ENCODE results near the gene NEURL3.
"Not testable (repeated sequence)": the region's sequence is repeated elsewhere in the genome, so short reads cannot be mapped to it uniquely, and the experiment has no call there.

NEURL3 gene

DNA sequence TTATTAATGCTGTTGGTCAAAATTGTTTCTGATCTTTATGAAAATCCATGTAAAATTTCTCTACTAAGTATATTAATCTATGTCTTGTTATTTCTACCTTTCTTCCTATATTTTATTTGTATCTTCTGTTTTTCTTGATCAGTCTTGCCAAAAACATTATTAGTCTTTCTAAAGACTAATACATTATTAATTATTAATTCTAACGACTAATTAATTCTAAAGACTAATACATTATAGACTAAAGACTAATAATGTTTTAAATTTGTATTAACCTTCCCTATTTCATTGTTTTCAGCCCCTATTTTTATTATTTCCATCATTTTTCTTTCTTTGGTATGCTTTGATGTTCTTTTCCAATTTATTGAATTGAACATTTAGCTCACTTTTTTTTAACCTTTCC lies 27.7 kb downstream of the NEURL3 start:
- no peak for DNase-seq

DNA sequence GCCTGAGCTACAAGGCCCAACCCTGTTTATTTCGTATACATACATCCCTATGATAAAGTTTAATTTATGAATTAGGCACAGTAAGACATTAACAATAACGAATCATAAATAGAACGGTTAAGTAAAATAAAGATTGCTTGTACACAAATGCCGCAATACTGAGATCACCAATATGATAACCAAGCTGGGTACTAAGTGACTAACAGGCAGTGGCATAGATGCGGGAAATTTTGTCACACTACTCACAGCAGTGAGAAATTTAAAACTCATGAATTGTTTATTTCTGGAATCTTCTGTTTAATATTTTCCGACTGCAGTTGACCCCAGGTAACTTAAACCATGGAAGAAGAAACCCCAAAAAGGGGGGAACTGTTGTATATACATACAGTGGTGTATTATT lies 33.4 kb downstream of the NEURL3 start:
- DNase-seq = no peak

DNA sequence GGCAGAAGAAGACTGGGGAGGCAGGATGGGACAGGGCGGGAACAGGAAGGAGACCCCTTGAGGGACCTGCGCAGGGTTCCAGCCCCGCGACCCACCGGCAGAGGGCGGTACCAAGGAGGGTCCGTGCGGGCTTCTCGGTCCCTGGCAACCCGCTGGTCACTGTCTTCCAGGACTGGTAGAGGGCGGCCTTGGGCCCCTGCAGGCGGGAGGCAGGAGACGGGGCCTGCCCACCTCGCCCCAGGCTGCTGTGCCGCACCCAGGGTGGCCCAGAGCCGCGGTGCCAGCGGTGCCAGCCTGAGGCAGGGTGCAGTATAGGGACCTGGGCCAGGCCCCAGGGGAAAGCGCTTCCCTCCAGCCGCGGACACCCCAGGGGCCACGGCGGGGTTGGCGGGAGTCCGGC lies 34.5 kb downstream of the NEURL3 start:
- DNase-seq = peak; percentile 34

DNA sequence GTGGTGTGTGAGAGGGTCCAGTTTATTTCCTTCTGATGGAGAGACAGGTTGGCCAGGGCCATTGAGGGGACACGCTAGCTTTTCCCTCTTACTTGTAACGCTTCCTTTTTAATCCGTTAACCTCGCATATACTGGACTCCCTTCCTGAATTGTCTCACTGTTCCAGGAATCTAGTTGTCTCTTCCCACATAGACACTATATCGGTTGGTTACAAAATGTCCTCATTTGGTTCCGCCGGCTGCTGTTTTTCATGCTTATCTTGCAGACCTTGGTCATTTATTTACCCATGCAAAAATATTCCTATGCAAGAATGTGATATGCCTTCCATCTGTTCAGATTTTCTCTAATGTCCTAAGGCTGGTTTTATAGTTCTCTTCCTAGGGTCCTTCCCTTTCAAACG lies 35.0 kb downstream of the NEURL3 start:
- DNase-seq = no peak

DNA sequence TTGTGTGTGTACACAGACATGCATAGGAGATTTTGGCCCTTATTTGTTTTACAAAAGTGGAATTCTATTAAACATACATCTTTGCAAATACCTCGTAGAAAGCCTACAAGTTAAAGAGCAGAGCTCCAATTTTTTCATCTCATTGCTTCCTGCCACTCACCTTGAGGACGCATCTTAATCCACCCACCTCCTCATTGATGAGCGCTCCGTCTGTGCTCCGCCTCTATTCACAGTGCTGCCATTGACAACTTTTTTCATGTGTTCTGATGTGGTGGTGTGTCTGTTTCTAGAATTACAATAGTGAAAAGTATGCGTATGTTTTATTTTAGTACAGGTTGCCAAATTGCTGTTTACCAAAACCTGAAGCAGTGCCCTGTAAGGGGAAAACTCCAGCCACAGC lies 36.3 kb downstream of the NEURL3 start:
- no peak for DNase-seq

DNA sequence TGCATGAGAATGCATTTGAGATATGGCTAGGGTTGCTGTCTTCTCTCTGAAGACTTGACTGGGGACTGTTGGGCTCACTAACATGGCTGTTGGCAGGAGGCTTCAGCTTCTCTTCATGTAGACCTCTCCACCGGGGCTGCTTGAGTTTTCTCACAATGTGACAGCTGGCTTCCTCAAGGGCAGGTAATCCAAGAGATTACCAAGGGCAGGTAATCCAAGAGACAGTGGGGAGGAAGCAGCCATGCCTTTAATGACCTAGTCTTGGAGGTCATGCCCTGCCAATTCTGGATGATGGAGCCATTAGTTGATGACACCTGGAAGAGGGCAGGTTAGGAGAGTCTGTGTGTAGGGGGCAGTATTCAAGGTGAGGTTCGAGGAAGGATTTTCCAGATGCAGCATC lies 40.5 kb downstream of the NEURL3 start:
- no peak for DNase-seq

DNA sequence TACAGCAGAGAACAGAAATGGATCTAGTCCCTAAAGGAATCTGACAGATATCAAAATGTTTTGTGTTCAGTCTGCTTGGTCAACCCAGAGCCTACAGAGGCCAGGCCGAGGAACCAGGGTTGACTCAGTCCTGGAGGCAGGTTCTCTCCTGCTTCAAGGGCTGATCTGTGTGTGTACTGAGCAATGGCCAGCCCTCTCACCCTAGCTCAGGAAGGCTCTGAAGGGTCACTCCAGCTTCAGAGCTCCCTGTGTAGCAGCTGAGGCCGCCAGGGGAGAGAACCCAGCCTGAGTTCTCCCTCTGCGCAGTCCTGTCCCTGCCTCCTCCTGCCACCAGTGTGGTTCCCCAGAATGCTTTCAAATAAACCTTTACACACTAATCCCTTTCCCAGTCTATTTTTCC lies 41.1 kb downstream of the NEURL3 start:
- DNase-seq = no peak

DNA sequence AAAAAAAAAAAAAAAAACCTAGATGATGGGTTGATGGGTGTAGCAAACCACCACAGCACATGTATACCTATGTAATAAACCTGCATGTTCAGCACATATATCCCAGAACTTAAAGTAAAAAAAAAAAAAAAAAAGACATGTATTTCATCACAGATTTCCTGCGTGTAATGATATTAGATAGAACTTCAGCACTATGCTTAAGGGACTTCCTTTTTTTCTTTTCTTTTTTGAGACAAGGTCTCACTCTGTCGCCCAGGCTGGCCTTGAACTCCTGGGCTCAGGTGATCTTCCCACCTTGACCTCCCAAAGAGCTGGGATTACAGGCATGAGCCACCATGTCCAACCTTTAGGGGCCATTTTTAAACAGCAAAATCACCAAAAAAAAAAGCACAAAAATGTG lies 42.0 kb downstream of the NEURL3 start:
- no peak for DNase-seq

DNA sequence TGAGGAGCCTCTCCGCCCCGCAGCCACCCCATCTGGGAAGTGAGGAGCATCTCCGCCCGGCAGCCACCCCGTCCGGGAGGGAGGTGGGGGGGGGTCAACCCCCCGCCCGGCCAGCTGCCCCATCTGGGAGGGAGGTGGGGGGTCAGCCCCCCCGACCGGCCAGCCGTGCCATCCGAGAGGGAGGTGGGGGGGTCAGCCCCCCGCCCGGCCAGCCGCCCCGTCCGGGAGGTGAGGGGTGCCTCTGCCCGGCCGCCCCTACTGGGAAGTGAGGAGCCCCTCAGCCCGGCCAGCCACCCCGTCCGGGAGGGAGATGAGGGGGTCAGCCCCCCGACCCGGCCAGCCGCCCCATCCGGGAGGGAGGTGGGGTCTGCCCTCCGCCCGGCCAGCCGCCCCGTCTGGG lies 43.5 kb downstream of the NEURL3 start:
- DNase-seq = not testable (repeated sequence)

DNA sequence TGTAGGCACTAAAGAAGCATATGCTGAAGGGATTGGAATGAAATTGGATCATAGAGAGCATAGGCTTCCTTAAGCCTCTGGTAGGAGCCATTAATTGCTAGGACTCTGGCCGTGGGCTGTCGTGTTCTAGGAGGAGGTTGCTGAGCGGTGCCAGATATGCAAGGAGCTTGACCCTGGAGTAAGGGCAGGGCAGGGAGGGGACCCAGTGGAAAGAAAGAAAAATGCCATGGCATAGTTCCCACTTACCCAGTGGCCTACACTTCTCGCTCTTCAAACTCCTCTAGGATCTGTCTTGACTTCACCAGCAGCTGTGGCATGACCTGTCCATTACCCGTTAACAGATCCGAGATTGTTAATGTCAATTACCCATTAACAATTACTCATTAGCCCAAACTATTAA lies 53.1 kb downstream of the NEURL3 start:
- no peak for DNase-seq

DNA sequence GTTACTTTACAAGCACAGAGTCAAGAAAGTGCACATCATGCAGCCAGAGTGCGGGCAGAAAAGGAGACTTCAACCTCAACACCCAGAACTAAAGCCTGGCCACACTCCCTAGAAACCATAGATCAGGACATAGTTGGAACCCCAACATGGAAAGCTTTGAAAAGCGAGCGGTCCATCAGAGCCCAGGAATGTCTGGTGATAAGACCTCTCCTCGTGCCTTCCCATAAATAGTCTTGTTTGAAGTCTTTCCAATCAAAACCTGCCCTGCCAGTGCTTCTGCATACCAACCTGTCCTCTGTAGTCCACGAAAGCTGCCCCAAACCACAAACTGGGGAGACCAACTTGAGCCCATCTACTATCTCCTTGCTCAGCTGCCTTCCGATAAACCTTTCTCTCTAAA lies 55.5 kb downstream of the NEURL3 start:
- no peak for DNase-seq

DNA sequence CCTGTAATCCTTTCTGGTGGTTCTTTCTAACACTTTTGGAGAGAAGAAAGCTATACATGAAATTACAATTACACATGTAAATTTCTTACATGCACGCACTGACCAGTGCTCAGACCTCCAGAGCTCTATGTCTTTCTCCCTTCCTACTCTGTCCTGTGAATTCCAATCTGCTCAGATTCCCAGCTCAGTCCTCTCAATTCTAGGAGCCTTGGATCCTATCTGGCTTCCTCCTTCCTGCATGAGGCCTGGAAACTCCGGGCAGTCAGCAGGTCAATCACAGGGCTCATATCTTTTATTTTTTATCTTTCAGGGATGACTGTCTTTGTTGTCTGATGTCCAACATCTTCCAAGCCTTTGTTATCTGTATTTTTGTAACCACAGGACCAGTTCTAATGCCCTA lies 56.0 kb downstream of the NEURL3 start:
- DNase-seq = no peak

DNA sequence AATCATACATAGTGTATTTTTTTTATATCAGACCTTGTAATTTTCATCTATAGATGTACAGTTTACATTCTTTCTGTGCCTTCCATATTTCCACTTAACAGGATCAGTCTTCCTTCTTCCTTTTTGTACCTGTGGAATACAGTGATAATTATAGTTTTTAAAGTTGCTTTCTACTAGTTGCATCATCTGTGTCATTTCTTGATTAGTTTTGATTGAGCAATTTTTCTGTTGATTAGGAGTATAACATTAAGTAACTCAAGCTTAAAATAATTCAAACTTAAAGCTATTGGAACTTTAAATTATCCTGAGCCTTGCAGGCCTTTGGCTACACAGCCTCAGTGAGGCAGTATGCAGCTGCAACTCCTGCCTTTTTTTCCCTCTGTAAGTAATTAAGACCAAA lies 57.4 kb downstream of the NEURL3 start:
- no peak for DNase-seq

All from stimulated activated naive CD4-positive, alpha-beta T cell treated with Interleukin-2 at 50 U/mL for 16 hours (primary cell).